Uterus (tissue), 4 donors: ENCODE measurements around the gene CLASP2. TPM values are rescaled to one million over a fixed set of nuclear protein-coding genes. Genes with fewer than 3 reads are reported as not detected.
"Not testable (repeated sequence)": the region's sequence is repeated elsewhere in the genome, so short reads cannot be mapped to it uniquely, and the experiment has no call there.

Experiments
- DNase-seq, 2 donors: peaks; one replicate each; pipeline ENCODE4 v3.0.0-alpha.2; 2019 to 2020
- H3K27ac ChIP-seq, 2 donors: fragments of 200-600 bp; sonication (generic); 1 replicate in 1 of 2; 2 replicates in 1 of 2; pipeline ENCODE4 v1.5.1; 2016 to 2018
- H3K27me3 ChIP-seq, 2 donors: fragments of 200-600 bp; sonication (generic); one replicate each; pipeline ENCODE4 v1.5.1; 2018 to 2019; ENCODE audit warnings: control low read depth in 1 of 2
- H3K36me3 ChIP-seq, 2 donors: fragments of 200-600 bp; sonication (generic); one replicate each; pipeline ENCODE4 v1.5.1; 2019; ENCODE audit warnings: control low read depth in 1 of 2
- H3K4me1 ChIP-seq, 2 donors: fragments of 200-600 bp; sonication (generic); one replicate each; pipeline ENCODE4 v1.5.1; 2018 to 2019; ENCODE audit warnings: control low read depth in 1 of 2
- H3K4me3 ChIP-seq, 2 donors: fragments of 200-600 bp; sonication (generic); 1 replicate in 1 of 2; 2 replicates in 1 of 2; pipeline ENCODE4 v1.5.1; 2018 to 2019; ENCODE audit warnings: mild to moderate bottlenecking in 1 of 2
- H3K9me3 ChIP-seq, 2 donors: fragments of 200-600 bp; sonication (generic); one replicate each; pipeline ENCODE4 v1.5.1; 2019; ENCODE audit warnings: control low read depth in 1 of 2
- CTCF ChIP-seq, 4 experiments: fragments of 200-600 bp in 2 of 4; fragments of 450-650 bp in 2 of 4; sonication (generic) in 2 of 4; IDR thresholded peaks; one replicate each; pipeline ENCODE4 v1.5.1; 2016 to 2019; ENCODE audit warnings: antibody characterized with exemption in 4 of 4, mild to moderate bottlenecking in 2 of 4, moderate library complexity in 1 of 4
- POLR2A ChIP-seq, 2 donors: fragments of 450-650 bp; IDR thresholded peaks; one replicate each; pipeline ENCODE4 v1.6.1; 2016; ENCODE audit warnings: antibody characterized with exemption in 2 of 2, mild to moderate bottlenecking in 1 of 2, moderate library complexity in 1 of 2
- intact Hi-C: fragments of 100-400 bp; cut with DNase I; formaldehyde crosslinking; loops from one replicate; pipeline ENCODE4 v1.15.1; 2023; ENCODE audit warnings: low total_unique reads
- total RNA-seq, 4 donors: library from RNA; depleted of rRNA in 3 of 4; stranded (reverse); fragments of >200 nt in 3 of 4; gene quantifications; one replicate each; pipeline versions ENCODE4 v1.1.0 to v1.2.4, GENCODE V29; 2014 to 2023
- donor health status: DM: yes; HTN: yes; CAD: no.

Gene CLASP2
- total RNA-seq, 4 donors from 2014 or later = 34.1 to 159 (median 76.2) TPM

- H3K27ac ChIP-seq = no peak overlapping the region
- no peak for DNase-seq
- no peaks in the 10 kb centered on the region for H3K4me1 ChIP-seq
- TF ChIP-seq CTCF (IDR thresholded peaks at IDR 0.05) (no peak), POLR2A (IDR thresholded peaks at IDR 0.05) (no peak)
- H3K4me3 ChIP-seq = no peak overlapping the region
- intact Hi-C loops = no loop called here
- no peaks in the 10 kb centered on the region for H3K9me3 ChIP-seq
- no peaks in the 10 kb centered on the region for H3K27me3 ChIP-seq
- H3K36me3 ChIP-seq = no peaks in the 10 kb centered on the region
These were observed 244.2 kb downstream of the CLASP2 start for GRCh38 chr3:33473813-33474212.

GRCh38 chr3:33467786-33468185, 250.3 kb downstream of the CLASP2 start:
- no peak for TF ChIP-seq CTCF (IDR thresholded peaks at IDR 0.05)
- TF ChIP-seq POLR2A (IDR thresholded peaks at IDR 0.05) = no peak
- no peak for DNase-seq
- Histone ChIP-seq H3K27ac (no peak overlapping the region), H3K36me3 (no peaks in the 10 kb centered on the region), H3K4me1 (no peaks in the 10 kb centered on the region), H3K27me3 (no peaks in the 10 kb centered on the region), H3K4me3 (no peak overlapping the region), H3K9me3 (no peaks in the 10 kb centered on the region)
- intact Hi-C loops = no loop called here

- Histone ChIP-seq H3K36me3 (no peaks in the 10 kb centered on the region), H3K27ac (no peak overlapping the region), H3K27me3 (no peaks in the 10 kb centered on the region), H3K4me3 (no peak overlapping the region), H3K9me3 (no peaks in the 10 kb centered on the region), H3K4me1 (no peaks in the 10 kb centered on the region)
- TF ChIP-seq POLR2A (IDR thresholded peaks at IDR 0.05) (no peak), CTCF (IDR thresholded peaks at IDR 0.05) (no peak)
- no peak for DNase-seq
- intact Hi-C loops = no loop called here
These were observed 257.0 kb downstream of the CLASP2 start for GRCh38 chr3:33461097-33461496.

- DNase-seq, H3K36me3 ChIP-seq, H3K27ac ChIP-seq, H3K9me3 ChIP-seq, H3K4me3 ChIP-seq, H3K4me1 ChIP-seq, H3K27me3 ChIP-seq, intact Hi-C loops: not testable (repeated sequence)
These were observed 258.5 kb downstream of the CLASP2 start for GRCh38 chr3:33459577-33459976.

- H3K4me3 ChIP-seq = no peak overlapping the region
- H3K27ac ChIP-seq = no peak overlapping the region
- no peak for TF ChIP-seq CTCF (IDR thresholded peaks at IDR 0.05)
- no peaks in the 10 kb centered on the region for H3K36me3 ChIP-seq
- no peak for DNase-seq
- no peaks in the 10 kb centered on the region for H3K9me3 ChIP-seq
- H3K4me1 ChIP-seq = no peaks in the 10 kb centered on the region
- intact Hi-C loops = no loop called here
- no peaks in the 10 kb centered on the region for H3K27me3 ChIP-seq
These were observed 259.6 kb downstream of the CLASP2 start for GRCh38 chr3:33458446-33458845.

GRCh38 chr3:33456756-33457155, 261.3 kb downstream of the CLASP2 start:
- Histone ChIP-seq H3K4me1 (no peaks in the 10 kb centered on the region), H3K4me3 (no peak overlapping the region), H3K27me3 (no peaks in the 10 kb centered on the region), H3K36me3 (no peaks in the 10 kb centered on the region), H3K27ac (no peak overlapping the region), H3K9me3 (no peaks in the 10 kb centered on the region)
- DNase-seq = no peak
- TF ChIP-seq POLR2A (IDR thresholded peaks at IDR 0.05) (no peak), CTCF (IDR thresholded peaks at IDR 0.05) (no peak)
- intact Hi-C loops = no loop called here
